ENCODE results near the gene ENOX2. TPM values are rescaled to one million over a fixed set of nuclear protein-coding genes. Genes with fewer than 3 reads are reported as not detected.
A peak's percentile ranks its signal among the peaks of the same experiment; 100 is the strongest.

ENOX2 gene
- total and polyA plus RNA-seq, 2 experiments from 2014 or later: 16.0 to 34.0 TPM

DNA sequence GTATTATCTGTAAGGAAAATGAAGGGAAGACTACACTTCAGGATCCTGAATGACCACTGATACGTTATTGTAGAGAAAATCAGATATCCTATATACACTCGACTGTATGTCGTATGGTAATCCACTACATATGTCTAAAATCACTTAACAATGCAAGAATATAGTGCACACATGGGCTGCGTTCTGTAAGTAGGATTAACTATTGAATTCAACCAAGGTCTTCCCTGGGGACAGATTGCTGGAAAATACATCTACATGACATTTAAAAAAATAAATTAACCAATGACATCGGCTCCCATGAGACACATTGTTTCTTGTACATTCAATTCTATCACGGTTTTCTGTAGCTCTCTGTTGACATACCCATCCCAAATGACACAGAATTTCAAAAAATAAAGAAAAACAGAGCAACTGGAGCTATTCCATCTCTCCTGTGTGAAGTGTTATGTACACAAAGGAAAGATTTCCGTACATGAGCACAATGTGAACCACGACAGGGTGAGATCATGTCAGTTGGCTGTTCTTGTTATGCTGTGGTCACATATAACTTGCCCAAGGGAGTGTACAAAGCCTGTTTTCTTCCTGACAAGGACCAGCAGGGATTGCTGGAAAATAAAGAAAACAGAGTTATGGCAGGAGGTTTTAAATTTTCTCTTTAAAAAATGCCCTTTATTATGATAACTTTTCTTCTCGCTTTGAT, 6.1 kb downstream of the ENOX2 start:
- Histone ChIP-seq H3K4me3 (no peak overlapping the region), H3K4me1 (ENCODE audit: low read depth) (peaks cover 33% of the 10 kb centered on the region), H3K27me3 (no peaks in the 10 kb centered on the region), H3K36me3 (no peaks in the 10 kb centered on the region), H3K27ac (peak overlapping the region; percentile 79), H3K9me3 (ENCODE audit: low read depth) (no peaks in the 10 kb centered on the region)
- TF ChIP-seq, protein P1, sequence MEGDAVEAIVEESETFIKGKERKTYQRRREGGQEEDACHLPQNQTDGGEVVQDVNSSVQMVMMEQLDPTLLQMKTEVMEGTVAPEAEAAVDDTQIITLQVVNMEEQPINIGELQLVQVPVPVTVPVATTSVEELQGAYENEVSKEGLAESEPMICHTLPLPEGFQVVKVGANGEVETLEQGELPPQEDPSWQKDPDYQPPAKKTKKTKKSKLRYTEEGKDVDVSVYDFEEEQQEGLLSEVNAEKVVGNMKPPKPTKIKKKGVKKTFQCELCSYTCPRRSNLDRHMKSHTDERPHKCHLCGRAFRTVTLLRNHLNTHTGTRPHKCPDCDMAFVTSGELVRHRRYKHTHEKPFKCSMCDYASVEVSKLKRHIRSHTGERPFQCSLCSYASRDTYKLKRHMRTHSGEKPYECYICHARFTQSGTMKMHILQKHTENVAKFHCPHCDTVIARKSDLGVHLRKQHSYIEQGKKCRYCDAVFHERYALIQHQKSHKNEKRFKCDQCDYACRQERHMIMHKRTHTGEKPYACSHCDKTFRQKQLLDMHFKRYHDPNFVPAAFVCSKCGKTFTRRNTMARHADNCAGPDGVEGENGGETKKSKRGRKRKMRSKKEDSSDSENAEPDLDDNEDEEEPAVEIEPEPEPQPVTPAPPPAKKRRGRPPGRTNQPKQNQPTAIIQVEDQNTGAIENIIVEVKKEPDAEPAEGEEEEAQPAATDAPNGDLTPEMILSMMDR (IDR thresholded peaks at IDR 0.05; ENCODE audit: low read depth, low read length): no peak
- peak in 1 of 2 donors; percentile 72 for DNase-seq (ENCODE audit: low read depth in 1 of 2, low spot score in 1 of 2)

DNA sequence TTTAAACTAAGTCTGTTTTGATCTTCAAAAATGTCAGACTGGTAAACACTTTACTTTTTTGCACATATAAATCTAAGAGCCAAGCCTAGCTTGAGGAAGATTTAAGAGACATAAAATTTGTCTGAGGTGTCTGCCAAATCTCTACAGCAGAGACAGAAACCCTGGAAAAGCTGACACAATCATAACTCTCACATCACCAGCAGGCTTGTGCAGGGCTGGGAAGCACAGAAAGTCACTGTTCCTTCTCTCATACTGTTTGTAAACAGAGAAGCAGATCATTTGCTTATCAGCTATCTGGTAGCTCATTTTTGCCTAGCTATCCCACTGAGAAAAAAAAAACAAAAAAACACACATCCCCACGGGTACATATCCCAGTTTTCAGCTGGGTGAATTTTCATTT, 7.0 kb downstream of the ENOX2 start:
- no peaks in the 10 kb centered on the region for H3K36me3 ChIP-seq
- peak overlapping the region; percentile 79 for H3K27ac ChIP-seq
- peak in 1 of 2 donors; percentile 56 for DNase-seq (ENCODE audit: low read depth in 1 of 2, low spot score in 1 of 2)
- no peak overlapping the region for H3K4me3 ChIP-seq
- TF ChIP-seq, protein P1 (IDR thresholded peaks at IDR 0.05; ENCODE audit: low read depth, low read length): no peak
- H3K9me3 ChIP-seq (ENCODE audit: low read depth): no peaks in the 10 kb centered on the region
- peaks cover 36% of the 10 kb centered on the region for H3K4me1 ChIP-seq (ENCODE audit: low read depth)
- H3K27me3 ChIP-seq: no peaks in the 10 kb centered on the region

DNA sequence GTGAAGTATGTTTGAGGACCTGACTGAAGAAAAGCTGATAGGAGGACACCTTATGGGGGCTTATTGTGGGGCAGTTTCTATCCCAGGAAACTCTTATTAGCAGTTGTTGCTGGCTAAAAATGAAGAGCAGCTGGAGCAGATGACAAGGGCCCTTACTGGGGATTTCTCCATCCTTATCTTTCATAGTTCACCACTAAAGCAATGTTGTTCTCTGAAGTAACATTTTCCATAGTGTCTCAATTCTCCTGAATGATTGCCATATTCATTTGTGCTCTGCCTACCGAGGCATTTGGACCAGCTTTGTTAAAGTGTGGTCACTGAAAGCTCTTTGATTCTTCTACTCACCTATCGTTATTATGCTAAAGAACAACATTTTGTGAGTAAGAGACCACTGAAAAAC, 7.7 kb downstream of the ENOX2 start:
- Histone ChIP-seq H3K36me3 (no peaks in the 10 kb centered on the region), H3K4me3 (no peak overlapping the region), H3K27me3 (no peaks in the 10 kb centered on the region), H3K9me3 (ENCODE audit: low read depth) (no peaks in the 10 kb centered on the region), H3K4me1 (ENCODE audit: low read depth) (peaks cover 36% of the 10 kb centered on the region), H3K27ac (peak overlapping the region; percentile 79)
- TF ChIP-seq, protein P1 (IDR thresholded peaks at IDR 0.05; ENCODE audit: low read depth, low read length): no peak
- peak in 1 of 2 donors; percentile 80 for DNase-seq (ENCODE audit: low read depth in 1 of 2, low spot score in 1 of 2)

DNA sequence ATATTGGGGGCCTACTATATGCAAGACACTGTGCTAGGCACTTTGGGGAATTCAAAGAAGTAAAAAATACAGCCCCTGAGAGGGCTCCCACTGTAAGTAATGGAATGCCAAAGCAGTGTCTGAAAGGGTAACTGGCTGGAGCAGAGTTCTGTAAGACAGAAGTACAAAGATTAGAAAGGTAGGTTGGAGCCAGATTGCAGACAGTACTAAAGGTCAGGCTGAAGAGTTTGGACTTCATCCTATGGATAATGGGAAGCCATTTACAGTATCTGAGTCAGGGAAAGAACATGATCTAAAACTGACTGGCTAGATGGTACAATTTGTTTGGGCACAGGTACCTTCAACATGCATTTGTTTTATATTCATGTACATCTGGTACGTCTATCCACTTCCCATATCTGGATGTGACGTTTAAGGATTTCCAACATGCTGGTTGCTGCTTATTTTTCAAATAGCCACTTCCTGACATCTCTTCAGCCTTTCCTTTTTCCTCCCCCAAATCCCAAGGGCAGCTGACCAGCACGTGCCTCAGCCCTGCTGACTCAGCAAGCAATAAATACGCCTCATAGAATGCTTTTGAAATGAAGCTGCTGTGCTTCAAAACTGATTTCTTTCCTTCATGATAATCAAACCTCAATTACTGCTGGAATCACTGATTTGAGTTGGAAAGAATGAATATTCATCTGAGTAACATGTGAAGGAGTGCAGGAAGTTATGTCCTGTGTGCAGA, 9.5 kb downstream of the ENOX2 start:
- no peaks in the 10 kb centered on the region for H3K36me3 ChIP-seq
- no peaks in the 10 kb centered on the region for H3K27me3 ChIP-seq
- H3K27ac ChIP-seq: peak overlapping the region; percentile 44
- TF ChIP-seq, protein P1 (IDR thresholded peaks at IDR 0.05; ENCODE audit: low read depth, low read length): no peak
- DNase-seq (ENCODE audit: low read depth in 1 of 2, low spot score in 1 of 2): peak in 1 of 2 donors; percentile 81
- no peaks in the 10 kb centered on the region for H3K9me3 ChIP-seq (ENCODE audit: low read depth)
- H3K4me1 ChIP-seq (ENCODE audit: low read depth): peaks cover 45% of the 10 kb centered on the region
- no peak overlapping the region for H3K4me3 ChIP-seq

DNA sequence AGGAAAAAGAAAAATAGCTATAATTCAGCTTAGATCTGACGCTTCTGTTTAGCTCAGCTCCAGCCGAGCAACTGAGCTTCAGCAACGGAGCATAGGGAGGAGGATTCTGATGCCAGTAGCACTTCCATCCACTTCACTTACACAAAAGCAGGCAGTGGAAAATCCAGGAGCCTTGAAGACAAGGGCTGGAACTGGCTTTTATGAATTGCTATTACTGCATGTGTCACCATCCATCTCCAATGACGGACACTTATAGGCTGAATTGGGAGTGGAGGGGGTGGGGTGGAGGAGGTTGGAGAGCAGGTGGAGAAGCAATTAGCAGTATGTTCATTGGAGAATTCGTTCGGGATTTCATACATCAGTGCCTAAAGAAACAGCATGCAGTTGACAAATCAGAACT, 15.6 kb downstream of the ENOX2 start:
- peak overlapping the region; percentile 13 for H3K4me3 ChIP-seq
- peaks cover 48% of the 10 kb centered on the region for H3K4me1 ChIP-seq (ENCODE audit: low read depth)
- no peaks in the 10 kb centered on the region for H3K9me3 ChIP-seq (ENCODE audit: low read depth)
- TF ChIP-seq, protein P1 (IDR thresholded peaks at IDR 0.05; ENCODE audit: low read depth, low read length): no peak
- H3K27me3 ChIP-seq: no peaks in the 10 kb centered on the region
- H3K27ac ChIP-seq: peak overlapping the region; percentile 47
- no peaks in the 10 kb centered on the region for H3K36me3 ChIP-seq
- peak in 1 of 2 donors; percentile 37 for DNase-seq (ENCODE audit: low read depth in 1 of 2, low spot score in 1 of 2)
